Lung (tissue), 12 donors: Measurements from ENCODE around the gene SPOPL. TPM values are rescaled to one million over a fixed set of nuclear protein-coding genes. Genes with fewer than 3 reads are reported as not detected.

Experiments used
- ATAC-seq: fragments of 200-7000 bp; cut with Tn5 transposase; one replicate; pipeline ENCODE4 v1.9.1; 2020; ENCODE audit warnings: moderate number of reproducible peaks; ENCODE audit not compliant: insufficient read depth, low FRiP score
- DNase-seq, 3 donors: peaks; one replicate each; pipeline ENCODE4 v3.0.0-alpha.2; 2013 to 2017
- H3K27ac ChIP-seq, 2 donors: one replicate each; pipeline ENCODE4 v1.5.1; 2013; ENCODE audit warnings: mild to moderate bottlenecking in 2 of 2, moderate library complexity in 2 of 2, control low read depth in 1 of 2, inconsistent platforms in 1 of 2, low read depth in 1 of 2, low read length in 1 of 2
- H3K27me3 ChIP-seq, 3 donors: one replicate each; pipeline ENCODE4 v1.5.1; 2013; ENCODE audit warnings: low read length in 2 of 3; ENCODE audit not compliant: control insufficient read depth in 3 of 3, insufficient read depth in 3 of 3
- H3K36me3 ChIP-seq, 4 donors: one replicate each; pipeline ENCODE4 v1.5.1; 2013; ENCODE audit warnings: low read length in 4 of 4, mild to moderate bottlenecking in 1 of 4, moderate library complexity in 1 of 4; ENCODE audit not compliant: control insufficient read depth in 4 of 4, insufficient read depth in 4 of 4
- H3K4me1 ChIP-seq, 5 donors: one replicate each; pipeline ENCODE4 v1.5.1; 2013; ENCODE audit warnings: low read length in 5 of 5, mild to moderate bottlenecking in 2 of 5, moderate library complexity in 1 of 5; ENCODE audit not compliant: control insufficient read depth in 5 of 5, insufficient read depth in 5 of 5
- H3K4me3 ChIP-seq: one replicate; pipeline ENCODE4 v1.5.1; 2013; ENCODE audit warnings: mild to moderate bottlenecking, control low read depth, moderate library complexity
- H3K9ac ChIP-seq, 2 donors: one replicate each; pipeline ENCODE4 v1.5.1; 2013; ENCODE audit warnings: low read length in 2 of 2, control low read depth in 1 of 2; ENCODE audit not compliant: insufficient read depth in 1 of 2
- H3K9me3 ChIP-seq, 4 donors: one replicate each; pipeline ENCODE4 v1.5.1; 2013; ENCODE audit warnings: low read length in 3 of 4, mild to moderate bottlenecking in 1 of 4, moderate library complexity in 1 of 4; ENCODE audit not compliant: control insufficient read depth in 4 of 4, insufficient read depth in 3 of 4
- CTCF ChIP-seq: IDR thresholded peaks from 2 replicates; pipeline ENCODE4 v1.5.1; 2012; ENCODE audit warnings: mild to moderate bottlenecking; ENCODE audit errors: control extremely low read depth, extremely low read depth
- WGBS, 2 donors: extraction: QIAGEN DNeasy Blood & Tissue Kit; methylation state at CpG; one replicate each; pipeline ENCODE4 v1.1.7; 2013; 5-methylcytosine and 5-hydroxymethylcytosine counted together
- polyA plus RNA-seq, 2 donors: library from polyadenylated mRNA; stranded (reverse); fragments of 200-250 nt; gene quantifications; one replicate each; pipeline ENCODE4 v1.2.1, GENCODE V29; 2013
- total RNA-seq, 2 donors: library from RNA; depleted of rRNA in 1 of 2; stranded (reverse); fragments of >200 nt in 1 of 2; gene quantifications; one replicate each; pipeline ENCODE4 v1.2.1, GENCODE V29; 2014 to 2021
- donor health status: control.
- donor health status: control.
- donor health status: Bipolar disorder and iron deficiency.
- donor health status: healthy.
- donor health status: DM: yes; HTN: yes; CAD: no.

The SPOPL gene
- total and polyA plus RNA-seq, 4 donors = 4.4 to 39.7 (median 18.2) TPM

DNA sequence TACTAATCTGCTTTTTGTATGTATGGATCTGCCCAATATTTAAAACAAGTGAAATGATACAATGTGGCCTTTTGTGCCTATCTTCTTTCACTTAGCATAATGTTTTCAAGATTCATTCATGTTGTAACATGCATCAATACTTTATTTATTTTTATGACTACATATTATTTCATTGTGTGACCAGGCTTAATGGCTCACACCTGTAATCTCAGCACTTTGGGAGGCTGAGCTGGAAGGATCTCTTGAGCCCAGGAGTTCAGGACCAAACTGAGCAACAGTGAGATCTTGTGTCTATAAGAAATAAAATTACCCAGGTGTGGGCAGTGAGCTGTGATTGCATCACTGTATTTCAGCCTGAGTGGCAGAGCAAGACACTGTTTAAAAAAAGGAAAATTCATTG, 33.2 kb downstream of the SPOPL start:
- no peak overlapping the region for H3K4me3 ChIP-seq
- H3K27ac ChIP-seq = no peak overlapping the region
- H3K27me3 ChIP-seq = no peaks in the 10 kb centered on the region
- peaks cover 0 to 6% (median 2%) of the 10 kb centered on the region in 4 donors for H3K36me3 ChIP-seq
- DNase-seq (no peak), ATAC-seq (no peak)
- H3K9me3 ChIP-seq = peaks cover 0 to 3% (median 0%) of the 10 kb centered on the region in 4 donors
- no peak for TF ChIP-seq CTCF
- H3K4me1 ChIP-seq = peaks cover 0 to 5% (median 0%) of the 10 kb centered on the region in 5 donors
- H3K9ac ChIP-seq = no peak overlapping the region

DNA sequence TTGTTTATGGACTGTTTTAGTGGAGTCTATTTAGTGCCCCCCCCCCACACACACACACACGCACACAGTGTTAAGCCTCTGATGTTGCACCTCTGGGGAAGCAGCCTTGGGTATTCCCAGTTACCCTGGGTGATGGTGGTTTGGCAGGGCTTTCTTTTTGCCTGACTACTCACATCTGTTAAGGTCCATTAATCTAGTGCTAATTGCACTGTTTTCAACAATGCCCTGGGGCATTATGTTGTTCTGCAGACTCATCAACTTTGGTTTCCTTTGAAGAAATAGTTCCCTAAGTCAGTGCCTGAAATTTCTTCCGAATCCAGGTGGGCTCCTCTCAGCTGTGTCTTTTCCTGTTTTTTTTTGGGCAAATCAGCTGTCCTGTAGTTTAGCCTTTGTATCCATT, 34.7 kb downstream of the SPOPL start:
- peaks cover 0 to 6% (median 2%) of the 10 kb centered on the region in 4 donors for H3K36me3 ChIP-seq
- H3K27me3 ChIP-seq = no peaks in the 10 kb centered on the region
- no peak for DNase-seq
- TF ChIP-seq CTCF = no peak
- H3K4me1 ChIP-seq = peaks cover 0 to 5% (median 0%) of the 10 kb centered on the region in 5 donors
- H3K27ac ChIP-seq = no peak overlapping the region
- H3K4me3 ChIP-seq = no peak overlapping the region
- H3K9me3 ChIP-seq = peaks cover 0 to 3% (median 0%) of the 10 kb centered on the region in 4 donors
- ATAC-seq = no peak
- no peak overlapping the region for H3K9ac ChIP-seq
- 88 to 89% methylated on average over 2 of the region's 2 CpGs for WGBS, 2 donors

- H3K27me3 ChIP-seq = no peaks in the 10 kb centered on the region
- H3K4me1 ChIP-seq = peaks cover 0 to 3% (median 0%) of the 10 kb centered on the region in 5 donors
- no peak overlapping the region for H3K4me3 ChIP-seq
- H3K27ac ChIP-seq = no peak overlapping the region
- TF ChIP-seq CTCF = no peak
- DNase-seq (no peak), ATAC-seq (no peak)
- H3K36me3 ChIP-seq = peaks cover 0 to 6% (median 2%) of the 10 kb centered on the region in 4 donors
- H3K9me3 ChIP-seq = peaks cover 0 to 3% (median 0%) of the 10 kb centered on the region in 4 donors
- H3K9ac ChIP-seq = no peak overlapping the region
- WGBS, 2 donors = 97 to 100% methylated on average over 2 of the region's 2 CpGs
Measured at GRCh38 chr2:138536740-138537139, 35.2 kb downstream of the SPOPL start.
